ENCODE data around the gene RAMACL.

GRCh38 chr6:166589337-166589731 lies 2.9 kb upstream of the RAMACL start:
- TF ChIP-seq, protein P1, sequence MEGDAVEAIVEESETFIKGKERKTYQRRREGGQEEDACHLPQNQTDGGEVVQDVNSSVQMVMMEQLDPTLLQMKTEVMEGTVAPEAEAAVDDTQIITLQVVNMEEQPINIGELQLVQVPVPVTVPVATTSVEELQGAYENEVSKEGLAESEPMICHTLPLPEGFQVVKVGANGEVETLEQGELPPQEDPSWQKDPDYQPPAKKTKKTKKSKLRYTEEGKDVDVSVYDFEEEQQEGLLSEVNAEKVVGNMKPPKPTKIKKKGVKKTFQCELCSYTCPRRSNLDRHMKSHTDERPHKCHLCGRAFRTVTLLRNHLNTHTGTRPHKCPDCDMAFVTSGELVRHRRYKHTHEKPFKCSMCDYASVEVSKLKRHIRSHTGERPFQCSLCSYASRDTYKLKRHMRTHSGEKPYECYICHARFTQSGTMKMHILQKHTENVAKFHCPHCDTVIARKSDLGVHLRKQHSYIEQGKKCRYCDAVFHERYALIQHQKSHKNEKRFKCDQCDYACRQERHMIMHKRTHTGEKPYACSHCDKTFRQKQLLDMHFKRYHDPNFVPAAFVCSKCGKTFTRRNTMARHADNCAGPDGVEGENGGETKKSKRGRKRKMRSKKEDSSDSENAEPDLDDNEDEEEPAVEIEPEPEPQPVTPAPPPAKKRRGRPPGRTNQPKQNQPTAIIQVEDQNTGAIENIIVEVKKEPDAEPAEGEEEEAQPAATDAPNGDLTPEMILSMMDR (IDR thresholded peaks at IDR 0.05; ENCODE audit: low read depth, low read length) = no peak
- no peak for TF ChIP-seq MYC (IDR thresholded peaks at IDR 0.05; ENCODE audit: low read depth, low read length)
- TF ChIP-seq MAX (IDR thresholded peaks at IDR 0.05; ENCODE audit: low read depth, low read length) = no peak

Measured in NB4 (cell line).